Midbrain (tissue), 1 donor: Measurements from ENCODE around the gene CEACAM8.
"Not testable (repeated sequence)": the region's sequence is repeated elsewhere in the genome, so short reads cannot be mapped to it uniquely, and the experiment has no call there.

ENCODE experiments used
- DNase-seq: peaks from one replicate; lab custom pipeline; 2025; lab: John Stamatoyannopoulos, UW

CEACAM8 gene

DNA sequence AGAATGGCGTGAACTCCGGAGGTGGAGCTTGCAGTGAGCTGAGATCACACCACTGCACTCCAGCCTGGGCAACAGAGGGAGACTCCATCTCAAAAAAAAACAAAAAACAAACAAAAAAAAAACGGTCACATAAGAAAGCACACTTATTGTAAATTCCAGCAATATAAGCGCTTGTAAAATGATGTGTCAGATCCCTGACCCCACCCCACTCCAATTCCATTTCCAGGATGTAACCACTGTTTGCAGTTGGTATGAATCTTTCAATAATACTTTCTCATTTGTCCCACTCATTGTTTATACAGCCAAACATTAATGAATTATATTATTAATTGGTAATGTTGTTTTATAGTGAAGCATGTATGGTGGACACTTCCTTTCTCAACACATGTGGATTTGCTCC lies 50.6 kb downstream of the CEACAM8 start:
- no peak for DNase-seq

DNA sequence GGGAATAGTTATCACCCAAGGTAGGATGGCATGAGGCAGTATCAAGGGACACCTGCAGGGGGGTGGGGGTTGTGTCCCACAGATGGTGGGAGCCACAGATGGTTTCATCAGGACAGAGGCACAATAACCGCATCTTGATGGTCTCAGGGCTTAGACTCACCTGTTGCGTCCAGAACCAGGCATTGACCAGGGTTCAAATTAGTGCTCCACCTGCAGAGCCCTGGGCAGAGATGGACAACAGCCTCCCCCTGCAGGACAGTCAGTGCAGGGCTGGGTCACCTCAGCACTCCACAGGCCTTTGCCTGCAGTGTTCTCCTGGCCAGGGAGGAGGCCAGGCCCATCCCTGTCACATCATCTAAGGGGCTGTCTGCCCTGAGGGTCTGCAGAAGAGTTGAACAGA lies 51.9 kb downstream of the CEACAM8 start:
- DNase-seq = no peak

DNA sequence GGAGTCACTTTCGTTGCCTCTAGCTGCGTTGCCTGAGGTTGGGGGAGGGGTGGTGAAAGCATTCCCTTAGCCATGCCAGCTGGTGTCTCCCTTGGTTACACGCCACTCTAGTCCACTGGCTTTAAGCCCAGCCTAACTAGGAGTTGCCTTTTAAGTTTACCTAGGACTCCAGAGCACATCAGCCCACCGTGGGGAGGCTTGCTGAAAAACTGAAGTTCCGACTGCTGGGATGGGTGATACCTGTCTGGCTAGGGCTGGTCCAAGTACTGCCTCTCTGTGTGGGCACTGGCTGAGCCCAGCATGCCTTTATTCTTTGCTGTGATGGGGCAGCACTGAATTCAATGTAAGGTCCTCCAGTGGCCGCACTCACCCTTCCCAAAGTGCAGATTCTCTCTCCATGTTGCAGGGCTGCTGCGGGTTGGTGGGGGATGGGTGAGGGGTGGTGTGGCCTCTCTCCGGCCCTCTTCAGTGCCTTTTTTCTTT lies 54.6 kb downstream of the CEACAM8 start:
- DNase-seq = no peak

DNA sequence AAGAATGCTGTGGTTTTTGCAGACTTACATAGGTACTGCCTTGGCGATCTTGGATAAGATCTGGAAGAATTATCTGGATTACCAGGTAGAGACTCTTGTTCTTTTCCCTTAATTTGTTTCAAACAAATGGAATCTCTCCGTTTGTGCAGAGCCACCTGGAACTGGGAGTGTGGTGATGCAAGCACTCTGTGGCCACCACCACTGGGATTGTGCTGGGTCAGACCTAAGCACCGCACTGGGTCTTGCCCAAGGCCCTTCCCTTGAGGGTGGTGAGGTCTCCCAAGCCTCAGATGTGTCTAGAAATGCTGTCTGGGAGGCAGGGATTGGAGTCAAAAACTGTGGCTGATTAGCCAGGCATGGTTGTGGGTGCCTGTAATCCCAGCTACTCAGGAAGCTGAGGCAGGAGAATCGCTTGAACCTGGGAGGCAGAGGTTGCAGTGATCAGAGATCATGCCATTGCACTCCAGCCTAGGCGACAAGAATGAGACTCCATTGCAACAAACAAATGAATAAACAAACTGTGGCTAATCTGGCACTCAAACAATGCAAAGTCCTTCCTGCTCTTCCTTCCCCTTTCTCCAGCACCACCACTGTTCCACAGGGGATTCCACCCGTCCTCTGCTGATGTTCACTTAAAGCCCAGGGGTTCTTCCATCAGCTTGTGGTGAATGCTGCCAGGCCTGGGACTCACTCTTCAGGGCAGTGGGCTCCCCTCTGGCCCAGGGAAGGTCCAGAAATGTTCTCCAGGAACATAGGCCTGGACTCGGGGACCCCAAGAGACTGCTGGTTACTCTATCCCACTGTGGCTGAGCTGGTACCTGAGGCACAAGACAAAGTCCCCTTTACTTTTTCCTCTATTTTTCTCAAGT lies 55.6 kb downstream of the CEACAM8 start:
- DNase-seq = no peak

DNA sequence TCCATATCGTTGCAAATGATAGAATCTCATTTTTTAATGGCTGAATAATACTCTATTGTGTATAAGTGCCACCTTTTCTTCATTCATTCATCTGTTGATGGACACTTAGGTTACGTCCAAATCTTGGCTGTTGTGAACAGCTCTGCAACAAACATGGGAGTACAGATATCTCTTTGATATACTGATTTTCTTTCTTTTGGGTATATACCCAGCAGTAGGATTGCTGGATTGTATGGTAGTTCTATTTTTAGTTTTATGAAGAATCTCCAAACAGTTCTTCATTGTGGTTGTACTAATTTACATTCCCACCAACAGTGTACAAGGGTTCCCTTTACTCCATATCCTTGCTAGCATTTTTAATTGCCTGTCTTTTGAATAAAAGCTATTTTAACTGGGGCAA lies 59.4 kb downstream of the CEACAM8 start:
- DNase-seq = not testable (repeated sequence)

DNA sequence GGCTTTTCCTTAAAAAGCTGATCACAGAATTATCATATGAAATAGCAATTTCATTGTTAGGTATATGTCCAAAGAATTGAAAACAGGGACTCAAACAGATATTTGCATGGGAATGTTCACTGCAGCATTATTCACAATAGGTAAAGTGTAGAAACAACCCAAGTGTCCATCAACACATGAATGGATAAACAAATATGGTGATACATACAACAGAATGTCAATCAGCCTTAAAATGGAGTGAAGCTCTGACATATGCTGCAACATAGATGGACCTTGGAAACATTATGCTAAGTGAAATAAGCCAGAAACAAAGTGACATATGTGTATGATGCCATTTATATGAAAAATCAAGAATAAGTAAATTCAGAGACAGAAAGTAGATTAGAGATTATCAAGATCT lies 60.3 kb downstream of the CEACAM8 start:
- DNase-seq = no peak

DNA sequence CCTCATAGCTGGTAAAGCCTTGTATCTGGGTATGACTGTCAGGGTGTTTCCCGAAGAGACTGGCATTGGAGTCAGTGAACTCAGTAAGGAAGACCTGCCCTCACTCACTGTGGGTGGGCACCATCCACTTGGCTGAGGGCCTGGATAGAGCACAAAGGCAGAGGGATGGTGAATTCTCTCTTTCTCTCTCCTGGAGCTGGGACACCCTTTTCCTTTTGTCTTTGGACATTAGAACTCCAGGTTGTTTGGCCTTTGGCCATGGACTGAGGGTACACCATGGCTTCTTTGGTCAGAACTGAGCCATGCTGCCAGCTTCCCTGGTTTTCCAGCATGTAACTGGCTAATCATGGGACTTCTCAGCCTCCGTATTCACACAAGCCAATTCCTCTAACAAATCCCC lies 61.8 kb downstream of the CEACAM8 start:
- peak; percentile 50 for DNase-seq

DNA sequence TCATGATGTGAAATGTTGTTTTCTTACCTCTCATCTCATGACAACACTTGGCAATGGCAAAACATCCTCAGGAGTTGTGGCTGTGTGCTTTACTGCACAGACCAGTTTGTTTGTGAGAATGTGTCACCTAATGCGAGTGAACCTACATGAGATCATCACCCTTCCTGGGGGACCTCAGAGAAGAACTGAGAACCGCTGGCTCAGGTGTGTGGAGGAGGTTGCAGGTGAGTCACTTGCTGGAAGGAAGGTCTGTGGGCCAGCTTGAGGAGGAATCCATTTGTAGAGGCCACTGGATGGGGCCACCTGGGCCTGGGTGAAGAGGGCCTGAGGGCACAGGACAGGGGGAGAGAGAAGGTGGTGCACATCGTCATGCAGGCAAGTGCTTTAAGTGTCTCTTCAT lies 63.4 kb downstream of the CEACAM8 start:
- DNase-seq = no peak
